ENCODE results near the gene EPB42. TPM values are rescaled to one million over a fixed set of nuclear protein-coding genes. Genes with fewer than 3 reads are reported as not detected.

Gene EPB42
- not detected for total RNA-seq

DNA sequence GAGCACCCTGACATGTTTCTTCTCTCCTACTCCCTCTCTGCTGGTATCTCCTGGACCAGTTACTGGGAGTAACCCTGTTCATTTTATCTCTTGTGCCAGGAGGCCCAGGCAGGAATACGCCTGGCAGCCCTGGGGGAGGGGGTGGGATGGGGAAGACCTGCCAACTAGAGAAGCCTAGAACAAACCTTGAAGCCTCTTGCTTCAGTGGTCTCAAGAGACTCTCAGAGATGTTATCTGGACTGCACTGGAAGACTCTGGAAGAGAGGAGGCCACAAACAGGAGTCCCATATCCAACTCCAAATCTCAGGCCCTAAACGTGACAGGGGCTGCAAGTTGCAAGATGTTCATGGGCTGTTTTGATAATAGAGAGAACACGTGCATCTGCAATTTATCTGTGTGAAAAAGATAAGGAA is at the start of gene EPB42:
TSS of gene EPB42 (minus strand) at position 28 of the 413 bp plus-strand sequence. CDS start 193 bp downstream, outside the sequence.
- H3K36me3 Mint-ChIP-seq, result no peaks in the 10 kb centered on the region
- peaks cover 42% of the 10 kb centered on the region for H3K27me3 Mint-ChIP-seq
- H3K4me3 Mint-ChIP-seq, result no peak within 1 kb of the TSS
- DNase-seq (no peak), ATAC-seq (ENCODE audit: low read depth) (no peak)
- peaks cover 6% of the 10 kb centered on the region for H3K4me1 Mint-ChIP-seq
- no peak within 1 kb of the TSS for H3K27ac Mint-ChIP-seq
- no peaks in the 10 kb centered on the region for H3K9me3 Mint-ChIP-seq
- POLR2A ChIA-PET, result no interaction called here

DNA sequence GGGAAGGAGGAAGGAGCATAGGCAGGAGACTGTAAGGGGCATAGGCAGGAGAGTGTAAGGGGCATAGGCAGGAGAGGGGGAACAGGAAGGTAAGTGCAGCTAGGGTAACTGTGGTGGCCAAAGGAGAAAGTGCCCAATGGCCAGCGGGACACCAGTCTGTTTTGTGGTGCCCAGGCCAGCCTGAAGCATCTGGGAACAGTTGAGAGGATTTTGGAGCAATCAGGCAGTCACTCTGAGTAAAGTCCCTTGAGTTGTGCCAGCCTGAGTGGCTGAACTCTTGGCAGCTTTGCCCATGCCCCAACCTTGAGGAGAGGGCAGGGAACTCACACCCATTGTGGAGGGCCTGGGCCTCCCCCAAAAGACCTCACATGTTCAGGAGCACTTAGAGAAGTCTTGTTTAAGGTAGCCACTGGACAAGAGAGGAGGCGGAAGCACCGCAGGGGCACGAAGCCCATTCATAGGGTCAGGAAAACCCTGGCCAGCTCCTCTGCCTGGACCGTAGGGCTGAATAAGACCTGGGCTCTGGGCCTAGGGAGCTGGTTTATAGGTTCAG is 49.4 kb upstream of the EPB42 start:
- Mint-ChIP-seq H3K36me3 (peaks cover 3% of the 10 kb centered on the region), H3K4me3 (peak overlapping the region; percentile 12), H3K9me3 (peaks cover 3% of the 10 kb centered on the region), H3K4me1 (peaks cover 9% of the 10 kb centered on the region), H3K27ac (peak overlapping the region; percentile 57), H3K27me3 (peaks cover 23% of the 10 kb centered on the region)
- no peak for DNase-seq
- POLR2A ChIA-PET, result interaction anchor here (0.7 kb wide), 2 partner anchors 45 to 62 kb away, joined by 3 read pairs; no protein-coding TSS in a partner anchor
- no peak for ATAC-seq (ENCODE audit: low read depth)

DNA sequence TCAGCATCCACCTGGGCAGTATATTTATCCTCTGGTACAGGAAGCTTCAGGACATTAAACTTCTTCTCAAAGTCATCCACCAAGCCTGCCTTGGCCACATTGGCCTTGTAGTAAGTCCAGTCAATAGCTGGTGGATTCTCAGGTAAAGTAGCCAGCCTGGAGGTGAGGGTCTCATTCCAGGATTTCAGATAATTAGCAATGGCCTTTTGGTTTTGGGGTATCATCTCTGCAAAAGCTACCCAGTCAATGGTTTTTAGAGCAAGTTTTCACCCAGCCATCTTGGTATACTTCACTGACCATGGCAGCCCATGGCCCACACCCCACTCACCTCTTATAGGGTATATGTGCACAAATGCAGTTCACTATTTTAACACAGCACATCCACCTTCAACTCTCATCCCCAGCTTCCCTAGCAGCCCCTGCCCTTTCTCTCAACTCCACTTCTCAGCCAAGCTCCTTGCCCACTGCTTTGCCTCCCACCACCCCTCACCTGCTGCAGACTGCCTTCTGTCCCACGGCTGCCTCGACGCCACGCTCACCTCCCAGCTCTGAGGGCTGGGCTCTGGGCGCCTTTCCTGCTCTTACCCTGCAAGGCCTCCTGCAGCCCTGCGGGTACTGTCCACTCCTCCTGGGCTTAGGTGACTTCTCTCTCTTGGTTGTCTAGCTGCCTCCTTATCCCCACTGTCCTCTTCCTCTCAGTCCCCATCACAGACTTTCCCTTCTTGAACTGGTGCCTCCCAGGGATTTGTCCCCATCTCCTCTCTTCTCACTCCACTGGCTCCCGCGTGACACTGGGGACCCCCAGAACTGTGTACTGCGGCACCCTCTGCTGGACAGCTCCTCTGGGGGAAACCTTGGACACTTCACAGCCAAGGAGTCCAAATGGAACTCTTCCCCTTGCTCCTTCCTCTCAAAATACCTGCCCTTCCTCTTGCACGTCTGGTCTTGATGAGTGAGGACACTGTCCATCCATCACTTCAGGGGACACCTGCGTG is 47.6 kb upstream of the EPB42 start:
- DNase-seq, result peak; percentile 64
- no peak overlapping the region for H3K4me3 Mint-ChIP-seq

DNA sequence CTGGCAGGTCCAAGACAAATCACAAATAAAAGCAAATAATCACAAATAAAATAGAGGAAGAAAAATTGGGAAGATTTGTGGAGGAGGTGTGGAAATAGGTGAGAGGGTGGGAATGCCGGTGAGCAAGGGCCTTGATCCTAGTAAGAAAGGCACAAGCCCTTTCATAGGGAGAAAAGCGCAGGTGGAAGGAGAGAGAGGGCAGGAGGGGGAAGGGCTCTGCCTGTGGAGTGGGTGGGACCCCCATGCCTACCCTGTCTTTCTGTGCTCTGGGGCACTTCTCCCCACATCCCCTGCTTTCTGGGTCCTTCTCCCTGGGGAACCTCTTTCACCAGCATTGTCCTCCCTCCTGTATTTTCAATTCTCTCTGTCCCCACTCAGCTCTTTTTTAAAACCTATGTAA is 46.6 kb upstream of the EPB42 start:
- Mint-ChIP-seq H3K4me1 (peaks cover 9% of the 10 kb centered on the region), H3K36me3 (peaks cover 3% of the 10 kb centered on the region), H3K4me3 (no peak overlapping the region), H3K27ac (no peak overlapping the region), H3K9me3 (peaks cover 3% of the 10 kb centered on the region), H3K27me3 (peaks cover 26% of the 10 kb centered on the region)
- no peak for DNase-seq
- POLR2A ChIA-PET, result interaction anchor here (0.6 kb wide), 1 partner anchor 1024 kb away, joined by 3 read pairs; no protein-coding TSS in a partner anchor
- no peak for ATAC-seq (ENCODE audit: low read depth)

More for the DNA sequence above, 47.6 kb upstream of the EPB42 start:
- Mint-ChIP-seq H3K9me3 (peaks cover 3% of the 10 kb centered on the region), H3K4me1 (peaks cover 9% of the 10 kb centered on the region), H3K36me3 (peaks cover 3% of the 10 kb centered on the region), H3K27me3 (peaks cover 21% of the 10 kb centered on the region), H3K27ac (no peak overlapping the region)
- POLR2A ChIA-PET, result interaction anchor here (1.2 kb wide), 1 partner anchor 43 kb away, joined by 4 read pairs; no protein-coding TSS in a partner anchor
- ATAC-seq (ENCODE audit: low read depth), result peak; percentile 50

DNA sequence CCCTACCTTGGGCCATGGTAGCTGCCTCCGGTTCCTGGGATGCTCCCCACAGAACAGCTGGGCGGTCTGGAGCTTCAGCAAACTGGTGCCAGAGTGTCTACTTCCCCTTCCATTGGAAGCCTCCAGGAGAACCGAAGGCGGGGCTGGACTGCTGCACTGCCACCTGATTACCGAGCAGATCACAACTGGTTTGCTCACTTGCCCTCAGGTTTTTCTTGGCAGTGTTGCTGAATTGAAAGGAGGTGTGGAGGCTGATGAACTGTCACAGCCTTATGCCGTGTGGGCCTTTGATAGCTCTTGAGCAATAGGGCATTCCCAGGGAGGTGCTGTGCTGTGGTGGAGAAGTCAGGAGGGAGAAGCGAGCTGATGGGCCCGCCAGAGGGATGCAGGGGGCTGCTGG is 46.0 kb upstream of the EPB42 start, which contains the start of gene TGM5:
TSS of gene TGM5 (minus strand) at position 95 of the 400 bp plus-strand sequence. CDS start at position 16, 79 bp downstream.
- no peaks in the 10 kb centered on the region for H3K36me3 Mint-ChIP-seq
- H3K4me3 Mint-ChIP-seq, result no peak within 1 kb of the TSS
- H3K27me3 Mint-ChIP-seq, result peaks cover 30% of the 10 kb centered on the region
- ATAC-seq (ENCODE audit: low read depth), result no peak
- POLR2A ChIA-PET, result no interaction called here
- no peak within 1 kb of the TSS for H3K27ac Mint-ChIP-seq
- no peaks in the 10 kb centered on the region for H3K9me3 Mint-ChIP-seq
- peaks cover 9% of the 10 kb centered on the region for H3K4me1 Mint-ChIP-seq
- no peak for DNase-seq

DNA sequence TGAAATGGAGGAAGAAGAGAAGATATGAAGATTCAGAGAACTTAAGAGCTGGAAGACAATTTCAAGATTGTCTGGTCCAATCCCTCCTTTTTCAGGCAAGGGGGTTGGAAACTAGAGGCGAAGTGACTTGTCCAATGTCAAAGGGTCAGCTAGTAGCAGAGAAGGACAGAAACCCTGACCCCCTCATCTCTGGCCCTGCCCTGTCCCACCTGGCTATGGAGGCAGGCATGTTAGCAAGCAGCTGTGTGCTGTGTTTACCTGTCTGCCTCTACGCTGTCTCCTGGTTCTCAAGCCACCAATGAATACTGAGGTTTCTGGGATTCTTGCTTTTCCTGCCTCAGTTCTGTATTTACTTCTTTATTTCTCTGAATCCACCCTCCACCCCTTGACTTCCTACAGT is 45.6 kb upstream of the EPB42 start:
- H3K9me3 Mint-ChIP-seq, result no peaks in the 10 kb centered on the region
- POLR2A ChIA-PET, result no interaction called here
- peaks cover 9% of the 10 kb centered on the region for H3K4me1 Mint-ChIP-seq
- DNase-seq (no peak), ATAC-seq (ENCODE audit: low read depth) (no peak)
- H3K27me3 Mint-ChIP-seq, result peaks cover 32% of the 10 kb centered on the region
- H3K36me3 Mint-ChIP-seq, result no peaks in the 10 kb centered on the region
- no peak overlapping the region for H3K4me3 Mint-ChIP-seq
- H3K27ac Mint-ChIP-seq, result no peak overlapping the region

DNA sequence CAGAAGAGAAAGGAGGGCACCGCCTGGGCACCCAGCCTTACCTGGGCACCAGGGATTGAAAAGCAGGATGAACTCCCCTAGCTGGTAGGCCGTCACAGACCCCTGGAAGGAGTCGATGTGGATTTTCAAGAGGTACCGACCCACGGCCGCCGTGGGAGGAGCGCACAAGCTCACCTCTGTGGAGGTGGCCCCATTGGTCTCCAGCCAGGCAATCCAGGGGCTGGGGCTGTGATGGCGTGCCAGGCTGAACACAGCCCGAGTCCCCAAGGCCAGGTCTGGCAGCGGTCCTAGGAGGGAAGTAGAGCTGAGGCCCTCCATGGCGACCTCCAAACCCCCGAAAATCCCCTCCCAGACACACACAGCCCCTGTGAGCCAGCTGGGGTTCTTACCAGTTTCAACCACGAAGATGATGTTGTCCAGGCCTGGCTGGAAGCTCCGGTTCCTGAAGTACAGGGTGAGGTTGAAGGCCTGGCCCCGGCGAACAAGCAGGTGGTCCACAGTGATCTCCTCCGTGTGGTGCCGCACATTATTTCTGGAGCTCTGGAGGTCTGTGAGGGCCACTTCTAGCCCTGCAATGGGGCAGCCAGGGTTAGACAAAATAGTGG is 39.3 kb upstream of the EPB42 start:
- no peaks in the 10 kb centered on the region for H3K36me3 Mint-ChIP-seq
- POLR2A ChIA-PET, result no interaction called here
- no peaks in the 10 kb centered on the region for H3K4me1 Mint-ChIP-seq
- no peak overlapping the region for H3K4me3 Mint-ChIP-seq
- DNase-seq (no peak), ATAC-seq (ENCODE audit: low read depth) (no peak)
- no peaks in the 10 kb centered on the region for H3K9me3 Mint-ChIP-seq
- H3K27me3 Mint-ChIP-seq, result peaks cover 22% of the 10 kb centered on the region
- H3K27ac Mint-ChIP-seq, result no peak overlapping the region

DNA sequence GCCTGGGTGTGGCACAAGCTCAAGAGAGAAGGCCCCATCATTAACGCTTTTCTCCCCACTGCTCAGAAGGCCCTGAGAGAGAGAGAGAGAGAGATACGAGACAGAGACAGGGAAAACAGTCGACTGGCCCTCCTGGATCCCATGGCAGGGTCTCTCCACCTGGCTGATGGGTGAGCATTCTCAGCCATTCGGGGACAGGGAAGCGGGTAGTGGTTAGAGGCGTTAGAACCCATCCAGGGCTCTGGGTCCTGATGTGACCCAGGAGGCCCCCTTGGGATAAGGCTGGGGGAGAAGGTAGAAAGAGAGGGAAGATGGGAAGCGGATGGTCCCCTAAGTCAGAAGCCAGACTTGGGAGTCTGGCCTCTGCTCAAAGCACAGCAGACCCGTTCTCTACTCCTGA is 38.0 kb upstream of the EPB42 start:
- H3K4me3 Mint-ChIP-seq, result no peak overlapping the region
- H3K9me3 Mint-ChIP-seq, result no peaks in the 10 kb centered on the region
- H3K27me3 Mint-ChIP-seq, result peaks cover 23% of the 10 kb centered on the region
- POLR2A ChIA-PET, result no interaction called here
- no peak overlapping the region for H3K27ac Mint-ChIP-seq
- ATAC-seq (ENCODE audit: low read depth) (no peak), DNase-seq (no peak)
- no peaks in the 10 kb centered on the region for H3K36me3 Mint-ChIP-seq
- H3K4me1 Mint-ChIP-seq, result peaks cover 2% of the 10 kb centered on the region

DNA sequence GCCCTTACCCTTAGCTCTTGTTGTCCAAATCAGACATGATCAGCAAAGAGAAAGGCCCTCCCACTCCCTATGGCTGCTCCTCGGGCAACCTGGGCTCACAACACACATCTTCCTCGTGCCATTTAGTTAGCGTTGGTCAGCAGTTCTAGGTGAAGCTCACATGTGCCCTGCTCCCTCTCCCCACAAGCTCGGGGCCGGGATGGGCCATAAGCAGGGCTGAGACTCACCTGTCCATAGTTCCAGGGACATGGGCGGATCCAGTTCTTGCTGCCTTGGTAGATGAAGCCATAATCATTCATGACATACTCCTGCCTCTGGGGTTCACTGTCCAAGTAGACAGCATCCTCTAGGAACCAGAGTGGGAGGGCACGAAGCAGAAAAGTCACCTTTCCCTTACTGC is 35.5 kb upstream of the EPB42 start:
- Mint-ChIP-seq H3K27me3 (peaks cover 8% of the 10 kb centered on the region), H3K36me3 (peaks cover 3% of the 10 kb centered on the region), H3K4me1 (peaks cover 20% of the 10 kb centered on the region), H3K27ac (no peak overlapping the region), H3K9me3 (no peaks in the 10 kb centered on the region), H3K4me3 (no peak overlapping the region)
- POLR2A ChIA-PET, result interaction anchor here (2.2 kb wide), 1 partner anchor 31 kb away, joined by 5 read pairs; no protein-coding TSS in a partner anchor
- no peak for ATAC-seq (ENCODE audit: low read depth)
- DNase-seq, result no peak

DNA sequence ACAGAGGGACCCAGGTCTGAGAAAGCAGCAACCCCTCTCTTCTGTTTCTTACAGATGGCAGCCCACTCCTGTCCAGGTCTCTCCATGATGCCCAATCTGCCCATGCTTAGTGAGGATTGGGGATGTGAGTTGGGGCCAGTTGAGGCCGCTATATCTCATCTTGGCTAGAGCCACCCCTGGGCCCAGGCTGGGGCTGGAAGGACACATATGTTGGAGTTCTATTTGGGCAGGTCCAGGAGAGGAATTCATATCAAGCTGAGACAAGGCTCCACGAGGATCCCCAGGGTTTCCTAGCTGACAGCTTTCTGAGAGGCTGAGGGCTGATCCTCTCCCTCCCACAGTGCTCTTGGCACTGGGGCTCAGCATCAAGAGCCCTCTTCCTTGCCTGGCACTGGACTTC is 34.6 kb upstream of the EPB42 start:
- ATAC-seq (ENCODE audit: low read depth), result no peak
- Mint-ChIP-seq H3K36me3 (peaks cover 3% of the 10 kb centered on the region), H3K27ac (no peak overlapping the region), H3K4me1 (peaks cover 29% of the 10 kb centered on the region), H3K4me3 (no peak overlapping the region), H3K27me3 (peaks cover 8% of the 10 kb centered on the region), H3K9me3 (no peaks in the 10 kb centered on the region)
- POLR2A ChIA-PET, result no interaction called here
- no peak for DNase-seq

DNA sequence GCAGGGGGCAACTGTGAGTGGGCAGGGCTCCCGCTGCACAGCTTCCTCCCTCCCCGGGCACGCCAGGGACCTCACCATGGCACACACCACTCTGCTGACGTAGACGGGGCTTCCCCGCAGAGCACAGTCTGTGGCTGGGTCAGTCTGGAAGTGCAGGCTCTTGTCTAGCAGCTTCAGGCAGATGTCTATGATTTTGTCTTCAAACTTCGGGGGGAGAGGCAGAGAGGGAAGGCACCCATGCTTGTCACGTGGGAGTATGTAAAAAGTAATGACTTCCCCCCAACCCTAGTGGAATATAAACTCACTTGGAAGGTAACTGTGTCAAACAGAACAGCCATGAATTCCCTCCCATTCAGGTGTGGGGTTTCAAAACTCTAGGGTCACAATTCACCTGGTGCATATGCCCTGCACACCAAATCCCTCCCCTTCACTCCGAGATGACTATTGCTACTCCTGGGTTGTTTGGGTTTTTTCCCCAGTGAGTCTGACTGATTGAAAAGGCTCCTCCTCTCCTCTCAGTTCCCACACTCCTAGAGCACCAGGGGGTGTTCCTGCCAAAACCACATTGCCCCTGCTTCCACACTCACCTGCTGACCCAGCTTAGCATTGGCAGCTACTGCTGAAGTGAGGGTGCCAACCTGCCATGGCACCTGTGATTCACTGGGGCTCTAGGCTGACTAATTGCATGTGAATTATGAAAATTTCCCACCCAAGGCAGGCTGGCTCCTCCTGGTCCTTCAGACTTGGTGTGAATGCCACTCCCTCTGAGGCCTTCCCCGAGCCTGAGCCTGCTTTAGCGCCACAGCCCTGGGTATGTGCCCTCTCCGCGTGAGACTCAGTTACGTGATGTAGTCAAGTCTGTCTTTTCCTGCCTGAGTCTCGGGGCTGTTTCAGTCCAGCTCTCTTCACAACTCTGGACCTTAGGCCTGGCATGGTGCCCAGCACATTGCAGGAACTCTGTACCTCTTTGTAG is 32.9 kb upstream of the EPB42 start:
- ATAC-seq (ENCODE audit: low read depth) (peak; percentile 75), DNase-seq (no peak)
- H3K9me3 Mint-ChIP-seq, result no peaks in the 10 kb centered on the region
- POLR2A ChIA-PET, result no interaction called here
- peaks cover 44% of the 10 kb centered on the region for H3K4me1 Mint-ChIP-seq
- H3K36me3 Mint-ChIP-seq, result peaks cover 3% of the 10 kb centered on the region
- no peak overlapping the region for H3K27ac Mint-ChIP-seq
- no peak overlapping the region for H3K4me3 Mint-ChIP-seq
- H3K27me3 Mint-ChIP-seq, result peaks cover 4% of the 10 kb centered on the region

DNA sequence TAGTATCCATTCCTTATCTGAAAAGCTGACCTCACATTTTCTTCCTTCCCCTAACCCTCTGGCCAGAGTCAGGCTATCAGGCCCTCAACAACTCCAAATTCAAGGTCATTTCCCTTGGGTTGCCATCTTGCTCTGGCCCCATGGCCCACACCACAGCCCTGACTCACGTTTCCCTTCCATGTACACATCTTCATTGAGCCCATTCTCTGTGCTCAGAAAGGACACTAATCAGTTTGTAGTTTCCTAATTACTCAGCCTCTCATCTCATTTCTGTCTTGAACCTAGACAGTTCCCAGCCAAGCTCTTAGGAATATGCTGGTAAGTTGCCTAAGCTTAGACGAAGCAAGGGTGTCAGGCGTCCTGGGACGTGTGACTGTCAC is 31.0 kb upstream of the EPB42 start:
- DNase-seq (no peak), ATAC-seq (ENCODE audit: low read depth) (no peak)
- POLR2A ChIA-PET, result no interaction called here
- Mint-ChIP-seq H3K36me3 (peaks cover 3% of the 10 kb centered on the region), H3K4me1 (peaks cover 44% of the 10 kb centered on the region), H3K9me3 (no peaks in the 10 kb centered on the region), H3K27ac (peak overlapping the region; percentile 36), H3K27me3 (peaks cover 6% of the 10 kb centered on the region), H3K4me3 (no peak overlapping the region)

All from activated naive CD8-positive, alpha-beta T cell treated with anti-CD3 and anti-CD28 coated beads, Interleukin-2, amount 10 ng/mL, durations not matched to agents 7 days and 5 days (primary cell).